Dedifferentiated amniotic fluid mesenchymal stem cell (primary cell): ENCODE data around the gene DCTD.
"Not testable (repeated sequence)": the region's sequence is repeated elsewhere in the genome, so short reads cannot be mapped to it uniquely, and the experiment has no call there.

ENCODE experiments used
- DNase-seq: peaks from one replicate; pipeline ENCODE4 v3.0.0-alpha.2; 2016; ENCODE audit errors: extremely low spot score

The DCTD gene

GRCh38 chr4:182921608-182922007, 4.4 kb upstream of the DCTD start:
- no peak for DNase-seq

DNA sequence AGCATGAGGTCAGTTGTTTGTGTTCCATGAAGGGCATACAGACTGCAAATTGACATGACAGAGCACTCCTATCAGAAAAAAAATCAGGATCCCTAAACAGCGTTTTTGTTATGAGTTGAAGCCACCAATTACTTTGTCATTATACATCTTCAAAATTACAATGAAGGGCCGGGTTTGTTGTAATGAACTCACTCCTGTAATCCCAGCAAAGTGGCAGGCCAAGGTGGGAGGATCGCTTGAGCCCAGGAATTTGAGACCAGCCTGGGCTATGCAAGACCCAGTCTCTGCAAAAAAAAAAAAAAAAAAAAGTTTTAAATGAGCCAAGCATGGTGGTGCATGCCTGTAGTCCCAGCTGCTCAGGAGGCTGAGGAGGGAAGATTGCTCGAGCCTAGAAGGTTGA, 3.5 kb upstream of the DCTD start:
- no peak for DNase-seq

DNA sequence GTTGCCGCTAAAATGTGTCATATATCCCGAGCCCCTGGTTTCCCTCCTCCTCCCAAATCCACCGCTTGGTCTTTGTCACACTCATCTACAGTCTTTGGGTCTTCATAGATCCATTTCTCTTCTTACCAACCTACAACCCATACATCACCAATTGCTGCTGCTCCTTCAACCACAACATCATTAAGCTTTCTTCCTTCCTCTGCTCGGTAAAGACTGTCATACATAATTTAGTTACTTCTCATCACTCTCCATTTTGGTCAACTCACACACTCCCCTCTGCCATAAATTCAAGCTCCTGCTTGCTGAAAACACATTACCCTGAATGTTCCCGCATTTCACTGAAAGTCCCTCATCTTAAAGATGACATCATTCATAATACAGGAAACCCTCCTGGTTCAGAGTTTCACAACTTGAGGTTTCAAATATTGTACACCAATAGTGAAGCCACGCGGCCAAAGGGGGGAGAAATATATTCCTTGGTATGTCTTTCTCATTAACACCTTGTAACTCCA, 1.7 kb upstream of the DCTD start:
- no peak for DNase-seq

- DNase-seq: no peak
Observed at GRCh38 chr4:182918044-182918607, 940 bp upstream of the DCTD start.

DNA sequence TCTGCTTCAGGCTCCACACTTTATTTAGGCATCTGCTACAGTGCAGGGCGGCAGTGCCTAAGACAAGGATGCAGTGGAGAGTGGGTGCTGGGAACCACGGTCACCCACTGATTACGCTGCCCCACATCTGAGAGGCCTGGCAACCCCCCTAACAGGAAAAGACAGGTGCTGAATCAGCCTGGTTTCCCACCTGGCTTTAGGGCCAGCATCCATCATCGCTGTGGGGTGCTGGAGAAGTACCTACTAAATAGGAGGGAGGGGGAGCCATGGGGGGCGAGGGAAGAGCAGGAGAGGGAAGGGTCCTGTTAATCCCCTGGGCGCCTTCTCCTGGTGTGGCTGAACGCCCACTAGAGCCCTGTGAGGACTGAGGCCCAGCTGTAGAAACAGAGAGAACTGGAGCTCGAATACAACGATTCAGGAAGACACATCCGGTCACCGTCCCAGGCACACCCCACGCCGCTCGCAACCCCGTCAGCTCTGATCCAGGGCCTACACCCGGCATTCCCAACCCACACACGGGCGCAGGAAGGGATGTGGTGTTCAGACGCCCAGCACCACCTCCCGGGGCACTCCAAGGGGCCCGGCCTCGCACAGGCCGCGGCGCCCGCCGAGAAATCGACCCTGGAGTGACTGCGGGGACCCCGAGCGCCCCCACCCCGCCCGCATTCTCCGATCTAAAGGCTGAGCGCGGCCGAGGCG, 554 bp downstream of the DCTD start:
- DNase-seq: peak; percentile 74

- DNase-seq: no peak
Observed at GRCh38 chr4:182914357-182914756, 2.8 kb downstream of the DCTD start.

DNA sequence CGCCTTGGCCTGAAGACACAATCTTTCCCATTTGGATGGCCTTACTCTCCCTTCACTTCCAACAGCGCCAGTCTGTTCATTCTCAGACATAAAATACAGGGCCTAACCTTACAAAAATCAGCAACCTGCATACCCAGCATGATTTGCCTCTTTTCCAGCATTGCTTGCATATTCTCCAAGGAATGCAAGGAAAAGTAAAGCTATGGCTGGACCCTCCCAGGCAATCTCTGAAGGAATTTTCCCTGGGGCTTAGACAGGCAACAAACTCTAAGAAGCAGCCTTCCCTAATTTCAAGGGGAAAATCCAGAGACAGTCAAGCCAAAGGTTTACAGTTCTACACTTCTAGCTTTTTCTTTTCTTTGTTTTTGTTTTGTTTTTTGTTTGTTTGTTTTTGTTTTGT, 3.6 kb downstream of the DCTD start:
- no peak for DNase-seq

GRCh38 chr4:182913036-182913435, 4.2 kb downstream of the DCTD start:
- DNase-seq: no peak

DNA sequence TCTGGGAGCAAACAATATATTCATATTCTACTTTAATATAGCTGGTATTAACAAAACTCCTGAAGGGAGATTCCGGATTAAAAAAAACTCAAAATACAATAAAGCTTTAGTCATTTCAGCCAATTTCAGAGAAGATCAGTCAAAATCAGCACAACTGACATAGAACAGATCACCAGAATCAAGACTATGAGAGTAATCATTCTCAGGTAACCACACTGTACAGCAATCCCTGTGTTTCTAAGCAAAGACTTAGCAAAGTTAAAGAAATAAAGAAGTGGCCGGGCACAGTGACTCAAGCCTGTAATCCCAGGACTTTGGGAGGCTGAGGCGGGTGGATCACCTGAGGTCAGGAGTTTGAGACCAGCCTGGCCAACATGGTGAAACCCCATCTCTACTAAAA, 9.1 kb downstream of the DCTD start:
- no peak for DNase-seq

DNA sequence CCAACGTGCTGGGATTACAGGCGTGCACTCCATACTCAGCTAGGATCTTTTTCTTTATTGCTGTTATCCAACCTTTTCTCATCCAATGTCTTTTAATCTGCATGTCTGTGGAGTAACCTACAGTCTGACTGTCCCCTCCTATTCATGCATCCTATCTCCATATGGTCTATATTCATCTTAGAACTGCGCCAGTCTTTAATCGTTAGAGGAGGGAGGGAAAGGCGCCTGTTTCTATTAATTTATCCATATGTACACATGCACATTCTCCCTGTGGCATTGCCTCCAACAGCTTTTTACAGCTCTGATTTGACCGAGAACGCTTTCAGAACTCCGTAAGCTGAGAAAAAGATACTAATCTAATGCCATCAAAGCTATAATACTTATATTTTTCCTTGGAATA, 9.8 kb downstream of the DCTD start:
- DNase-seq: no peak

DNA sequence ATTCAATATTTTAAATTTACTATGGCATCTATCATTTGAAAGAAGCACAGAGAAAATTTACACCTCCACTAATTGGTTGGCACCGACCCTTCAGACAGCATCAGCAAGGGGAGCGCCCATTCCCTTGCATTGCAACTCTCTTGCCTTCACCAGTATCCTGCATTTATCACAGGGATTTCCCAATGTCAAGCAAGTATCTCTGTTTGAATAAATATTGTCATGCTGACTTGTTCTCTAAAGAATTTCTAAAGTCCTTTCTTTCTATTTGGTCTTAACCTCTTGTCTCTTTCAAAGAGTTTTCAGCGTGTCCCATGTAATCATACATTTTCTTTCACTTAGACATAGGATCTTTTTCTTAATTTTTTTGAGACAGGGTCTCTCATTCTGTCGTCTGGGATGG, 10.4 kb downstream of the DCTD start:
- DNase-seq: no peak

DNA sequence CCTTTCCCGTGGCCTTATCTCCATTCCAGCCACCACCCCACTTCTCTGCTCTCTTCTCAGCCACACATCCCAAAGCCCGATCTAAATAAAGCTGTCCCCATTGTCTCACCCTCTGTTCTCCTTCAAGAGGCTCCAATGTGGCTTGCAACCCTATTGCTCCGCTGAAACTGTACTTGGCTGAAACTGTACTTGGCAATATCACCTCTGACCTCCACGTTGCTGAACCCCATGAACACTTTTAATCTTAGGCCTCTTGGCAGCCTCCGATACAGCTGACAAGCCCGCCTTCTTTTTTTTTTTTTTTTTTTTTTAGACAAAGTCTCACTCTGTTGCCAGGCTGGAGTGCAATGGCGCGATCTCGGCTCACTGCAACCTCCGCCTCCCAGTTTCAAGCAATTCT, 12.1 kb downstream of the DCTD start:
- DNase-seq: no peak

DNA sequence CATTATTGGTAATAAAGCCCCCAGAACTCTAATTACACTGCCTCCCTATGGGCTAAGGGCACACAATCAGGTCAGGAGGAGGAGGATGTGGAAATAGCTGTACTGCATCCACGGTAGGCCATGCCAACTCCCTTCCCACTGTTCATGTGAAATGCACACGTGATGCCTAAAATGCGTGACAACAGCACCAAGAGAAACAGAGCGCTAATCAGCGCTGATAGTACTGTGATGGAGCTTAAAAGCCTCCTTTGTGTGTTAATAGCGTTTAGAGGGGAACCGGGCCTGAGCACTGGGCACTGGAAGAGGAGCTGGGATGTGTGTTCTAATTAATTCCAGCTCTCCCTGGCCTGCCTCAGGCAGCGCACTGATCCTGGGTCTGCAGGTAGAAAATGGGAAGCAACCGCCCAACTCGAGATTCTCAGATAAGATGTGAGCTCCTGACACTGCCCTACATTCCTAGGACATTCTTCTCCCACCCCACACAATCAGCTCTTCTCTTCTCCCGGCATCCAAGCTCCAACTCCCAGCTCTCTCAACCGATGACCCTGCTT, 12.9 kb downstream of the DCTD start:
- no peak for DNase-seq

GRCh38 chr4:182903013-182903412, 14.2 kb downstream of the DCTD start:
- DNase-seq: no peak

GRCh38 chr4:182901337-182901736, 15.8 kb downstream of the DCTD start:
- DNase-seq: no peak

- DNase-seq: not testable (repeated sequence)
Observed at GRCh38 chr4:182900021-182900420, 17.2 kb downstream of the DCTD start.

DNA sequence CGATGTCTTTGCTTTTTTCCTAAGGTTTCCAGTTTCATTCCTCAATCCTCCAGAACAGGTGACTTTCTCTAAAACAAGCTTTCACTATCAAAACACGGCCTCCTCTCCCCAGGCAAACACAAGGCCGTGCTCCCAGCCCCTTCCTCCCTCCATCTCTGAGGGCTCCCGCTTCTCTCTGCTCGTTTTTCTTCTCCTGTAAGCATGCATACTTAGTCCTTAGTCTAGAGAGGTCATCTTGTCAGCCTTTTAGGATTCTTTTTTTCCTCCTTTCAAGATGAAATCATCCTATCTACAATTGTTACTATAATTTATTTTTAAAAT, 18.7 kb downstream of the DCTD start:
- DNase-seq: no peak

GRCh38 chr4:182897601-182898478, 19.3 kb downstream of the DCTD start:
- no peak for DNase-seq

- DNase-seq: no peak
Observed at GRCh38 chr4:182896421-182896820, 20.8 kb downstream of the DCTD start.

DNA sequence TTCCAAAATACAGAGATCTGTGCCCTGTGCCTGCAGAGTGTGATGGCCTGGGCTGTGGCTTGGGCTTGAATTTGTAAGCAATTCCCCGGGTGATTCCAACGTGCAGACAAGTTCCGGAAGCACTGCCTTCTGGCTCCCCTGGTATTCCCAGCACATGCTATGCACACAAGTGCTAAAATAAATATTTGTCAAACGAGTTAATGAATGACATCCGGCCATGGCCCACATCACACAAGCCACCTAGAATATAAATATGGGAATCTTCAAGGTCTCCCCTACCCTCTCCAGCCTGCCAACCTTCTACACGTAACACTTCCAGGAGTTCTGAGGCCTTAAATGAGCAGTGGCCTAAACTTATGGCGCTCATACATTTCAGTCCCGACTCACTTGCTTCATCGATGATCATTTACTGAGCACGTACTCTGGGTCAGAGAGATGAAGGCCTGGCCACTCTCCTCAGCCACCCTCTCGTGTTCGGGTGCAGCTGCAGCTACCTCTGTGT, 21.3 kb downstream of the DCTD start:
- DNase-seq: no peak

- no peak for DNase-seq
Observed at GRCh38 chr4:182894681-182895275, 22.4 kb downstream of the DCTD start.

- no peak for DNase-seq
Observed at GRCh38 chr4:182893474-182894080, 23.6 kb downstream of the DCTD start.
